Islet of Langerhans (tissue), 1 donor: ENCODE data around the gene C3orf18.
"Not testable (repeated sequence)": the region's sequence is repeated elsewhere in the genome, so short reads cannot be mapped to it uniquely, and the experiment has no call there.

Source experiments
- FAIRE-seq: peaks from one replicate; lab custom pipeline; 2011; peaks lifted over from hg19 to GRCh38; lab: Jason Lieb, UNC

C3orf18 gene

GRCh38 chr3:50519471-50520089 is 48.0 kb downstream of the C3orf18 start:
- FAIRE-seq = no peak

- FAIRE-seq = no peak
These were observed 49.1 kb downstream of the C3orf18 start for GRCh38 chr3:50518436-50518835.

GRCh38 chr3:50517721-50518206 is 49.8 kb downstream of the C3orf18 start:
- FAIRE-seq = no peak

GRCh38 chr3:50516440-50516871 is 51.1 kb downstream of the C3orf18 start:
- FAIRE-seq = no peak

GRCh38 chr3:50515565-50516439 is 51.7 kb downstream of the C3orf18 start:
- no peak for FAIRE-seq

GRCh38 chr3:50512908-50513307 is 54.6 kb downstream of the C3orf18 start:
- FAIRE-seq = not testable (repeated sequence)

GRCh38 chr3:50512131-50512530 is 55.4 kb downstream of the C3orf18 start:
- FAIRE-seq = no peak

GRCh38 chr3:50510325-50510724 is 57.2 kb downstream of the C3orf18 start:
- no peak for FAIRE-seq

GRCh38 chr3:50509715-50510114 is 57.8 kb downstream of the C3orf18 start:
- FAIRE-seq = no peak

GRCh38 chr3:50508821-50509220 is 58.7 kb downstream of the C3orf18 start:
- no peak for FAIRE-seq
